ENCODE measurements around the gene PPP2R5C.
"Not testable (repeated sequence)": the region's sequence is repeated elsewhere in the genome, so short reads cannot be mapped to it uniquely, and the experiment has no call there.

PPP2R5C gene

DNA sequence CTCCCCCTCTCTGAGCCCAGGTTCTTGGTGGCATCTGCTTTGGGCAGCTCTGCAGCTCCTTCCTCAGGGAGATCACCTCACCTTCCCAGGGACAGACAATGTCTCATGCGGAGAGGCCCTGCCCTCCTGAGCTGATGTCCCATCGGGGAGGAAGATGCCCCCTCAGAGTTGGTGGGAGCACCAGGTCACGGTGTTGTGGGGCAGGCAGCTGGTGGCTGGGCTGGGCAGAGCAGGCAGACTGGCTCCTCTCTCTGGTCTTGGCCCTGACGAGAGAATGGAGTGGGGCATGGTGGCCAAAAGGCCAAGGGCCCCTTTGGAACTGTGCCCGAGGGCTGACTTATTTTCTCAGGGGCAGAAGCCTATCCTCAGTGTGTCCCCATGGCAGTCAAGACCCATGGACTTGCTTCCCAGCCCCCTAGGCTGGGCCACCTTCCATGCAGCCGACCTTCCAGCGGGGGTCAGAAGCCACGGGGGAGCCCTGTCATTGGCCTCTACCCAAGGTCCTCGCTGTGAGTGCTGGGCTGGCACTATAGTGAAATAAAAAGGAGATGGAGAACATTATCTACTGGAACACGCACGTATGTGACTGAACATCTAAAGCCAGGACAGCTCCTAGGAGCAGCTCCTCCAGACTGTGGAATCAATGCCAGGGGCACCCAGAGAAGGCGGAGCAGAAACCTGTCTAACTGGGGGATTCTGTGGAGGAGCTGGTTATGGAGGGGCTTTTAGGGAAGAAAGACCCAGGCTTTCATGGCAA lies 21.9 kb downstream of the PPP2R5C start:
- DNase-seq: no peak

DNA sequence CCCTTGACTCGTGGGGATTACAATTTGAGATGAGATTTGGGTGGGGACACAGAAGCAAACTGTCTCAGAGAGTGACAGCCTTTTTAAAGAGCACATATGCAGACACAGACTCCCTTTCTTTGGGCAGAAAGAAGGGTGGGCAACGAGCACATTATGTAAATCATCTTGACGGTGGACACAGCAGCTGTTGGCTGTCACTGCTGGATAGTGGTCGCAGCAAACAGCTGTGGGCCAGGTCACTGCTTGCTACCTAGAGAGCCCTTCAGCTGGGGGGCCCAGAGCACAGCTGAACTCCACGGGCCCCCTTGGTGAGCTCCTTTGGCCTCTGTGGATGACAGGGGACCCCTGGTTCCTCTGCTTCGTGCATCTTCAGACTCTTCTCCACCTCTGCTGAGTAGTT lies 23.1 kb downstream of the PPP2R5C start:
- DNase-seq: no peak

DNA sequence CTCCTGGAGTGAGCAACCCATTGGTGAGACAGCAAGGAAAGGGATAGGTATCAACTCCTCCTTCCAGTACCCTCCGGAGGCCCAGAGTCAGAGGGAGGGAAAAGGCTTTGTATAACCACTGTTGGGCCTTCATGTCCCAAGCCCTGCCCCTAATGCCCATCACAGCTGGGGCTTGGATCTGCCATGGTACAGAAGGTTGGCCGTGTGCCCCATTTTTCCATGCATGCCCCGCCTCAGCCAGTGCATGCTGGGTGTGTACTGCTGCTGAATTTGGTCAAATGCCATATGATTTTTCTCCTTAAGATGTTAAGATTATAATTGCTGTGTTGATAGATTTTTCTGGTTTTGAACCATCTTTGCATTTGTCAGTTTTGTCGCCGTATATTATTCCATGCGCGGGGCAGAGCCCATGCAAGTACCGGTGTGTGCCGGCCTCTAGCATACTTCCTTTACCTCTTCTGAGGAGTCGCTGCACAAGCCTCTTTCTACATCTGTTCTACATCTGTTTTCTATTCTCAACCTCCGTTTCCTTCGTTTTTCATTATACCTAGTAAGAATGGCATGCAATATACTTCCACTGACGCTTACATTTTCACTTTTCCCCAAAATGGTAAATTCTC lies 26.6 kb downstream of the PPP2R5C start:
- no peak for DNase-seq

DNA sequence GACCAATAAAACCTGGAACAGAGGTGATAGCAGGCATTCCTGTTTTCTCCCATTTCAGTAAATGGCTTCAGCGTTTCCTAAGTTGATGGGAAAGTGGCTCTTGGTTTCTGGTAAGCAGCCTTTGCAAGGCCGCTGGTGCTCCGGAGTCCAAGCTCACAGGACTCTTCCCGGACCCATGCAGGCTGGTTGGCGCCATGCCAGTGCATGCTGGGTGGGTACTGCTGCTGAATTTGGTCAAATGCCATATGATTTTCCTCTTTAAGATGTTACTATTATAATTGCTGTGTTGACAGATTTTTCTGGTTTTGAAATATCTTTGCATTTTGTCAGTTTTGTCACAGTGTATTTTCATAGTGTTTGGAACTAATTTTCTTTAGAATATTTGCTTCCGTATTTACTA lies 27.7 kb downstream of the PPP2R5C start:
- DNase-seq: no peak

DNA sequence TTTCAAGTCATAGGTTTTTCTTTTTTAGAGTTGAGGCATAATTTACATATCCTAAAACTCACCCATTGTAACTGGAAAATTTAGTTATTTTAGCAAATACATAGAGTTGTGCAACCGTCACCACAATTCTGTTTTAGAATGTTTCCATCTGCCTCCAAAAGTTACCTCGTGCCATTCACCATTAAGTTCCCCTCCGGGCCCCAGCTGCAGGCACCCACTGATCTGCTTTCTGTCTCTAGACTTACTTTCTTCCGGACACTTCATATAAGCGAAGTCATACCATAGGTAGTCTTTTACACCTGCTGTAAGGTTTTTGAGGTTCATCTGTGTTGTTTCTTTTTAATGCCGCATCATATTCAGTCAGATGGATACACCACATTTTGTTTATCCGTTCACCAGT lies 28.7 kb downstream of the PPP2R5C start:
- no peak for DNase-seq

DNA sequence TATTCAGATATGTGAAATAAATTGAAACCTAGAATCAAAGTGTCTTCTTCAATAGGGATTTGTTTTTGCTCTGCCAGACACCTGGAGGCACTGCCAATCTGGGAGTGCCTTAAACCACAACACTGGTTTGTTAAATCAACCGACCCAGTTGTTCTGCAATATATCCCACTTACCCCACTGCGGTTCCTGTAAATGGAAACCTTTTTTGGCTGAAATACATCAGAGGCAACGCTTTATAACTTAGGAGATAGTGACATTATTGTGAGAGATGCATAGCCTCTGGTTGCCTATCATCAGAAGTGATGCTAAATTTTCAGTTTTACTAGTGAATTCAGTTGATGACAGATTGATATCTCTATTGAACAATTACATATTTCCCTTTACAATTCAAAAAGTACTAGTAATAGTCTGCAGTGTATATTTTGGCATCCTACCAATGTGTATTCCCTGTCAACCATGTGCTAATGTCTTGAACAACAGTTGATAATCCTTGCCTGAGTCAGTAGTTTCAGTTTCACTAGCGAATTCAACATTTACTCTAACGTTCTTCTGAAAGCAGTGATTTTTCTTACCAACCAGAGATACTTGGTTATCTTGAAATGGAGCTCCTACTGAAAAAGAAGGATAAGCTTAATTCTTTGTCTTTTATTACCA lies 30.5 kb downstream of the PPP2R5C start:
- no peak for DNase-seq

DNA sequence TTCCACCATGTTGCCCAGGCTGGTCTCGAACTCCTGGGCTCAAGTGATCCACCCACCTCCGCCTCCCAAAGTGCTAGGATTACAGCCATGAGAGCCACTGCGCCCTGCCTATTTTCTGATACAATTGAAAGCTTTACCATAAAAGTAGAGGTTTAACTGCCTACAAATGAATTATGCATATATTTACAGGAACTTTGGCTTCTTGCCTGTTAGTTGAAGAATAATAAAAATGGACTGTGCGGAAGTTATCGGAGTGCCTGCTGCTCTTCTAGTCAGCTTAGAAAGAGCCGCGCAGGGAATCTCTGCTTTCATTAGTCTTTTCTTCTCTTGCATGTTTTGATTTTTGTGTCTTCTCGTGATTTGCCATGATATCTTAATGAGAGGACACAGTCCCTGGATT lies 34.5 kb downstream of the PPP2R5C start:
- no peak for DNase-seq

DNA sequence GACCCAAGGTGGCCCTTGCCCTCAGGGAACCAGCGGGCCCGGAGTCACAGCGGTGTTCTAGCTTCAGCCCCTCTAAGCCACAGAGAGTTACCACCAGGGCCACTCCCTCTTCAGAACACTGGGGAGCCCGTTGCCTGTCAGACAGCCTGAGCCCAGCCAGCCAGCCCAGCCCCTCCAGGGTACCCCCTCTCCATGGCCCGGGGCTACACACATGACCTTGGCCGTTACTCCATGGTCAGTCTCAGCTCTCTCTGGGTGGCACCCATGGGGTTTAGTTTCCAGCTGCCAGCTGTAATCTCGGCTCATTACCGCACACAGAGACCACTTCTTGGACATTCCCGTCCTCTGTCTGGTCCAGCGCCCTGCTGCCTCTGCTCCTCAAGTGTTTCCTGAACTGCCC lies 35.0 kb downstream of the PPP2R5C start:
- DNase-seq: no peak

DNA sequence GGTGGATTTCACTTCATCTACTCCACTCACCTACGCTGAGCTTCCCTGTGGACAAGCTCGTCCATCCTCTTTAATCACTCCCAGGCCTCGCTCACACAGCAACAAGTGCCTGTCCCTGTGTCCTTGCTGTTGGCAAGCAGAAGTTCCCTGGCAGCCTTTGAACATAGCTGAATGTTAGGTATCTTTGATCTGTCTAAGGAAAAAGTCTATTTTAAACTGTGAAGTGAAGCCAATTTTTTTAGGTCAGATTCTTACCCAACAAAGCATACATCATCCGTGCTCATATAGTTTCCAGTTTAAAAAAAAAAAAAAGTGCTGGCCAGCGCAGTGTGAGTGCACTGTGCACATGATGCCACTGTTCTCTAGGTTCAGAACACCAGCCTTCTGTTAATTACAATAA lies 36.3 kb downstream of the PPP2R5C start:
- DNase-seq: no peak

DNA sequence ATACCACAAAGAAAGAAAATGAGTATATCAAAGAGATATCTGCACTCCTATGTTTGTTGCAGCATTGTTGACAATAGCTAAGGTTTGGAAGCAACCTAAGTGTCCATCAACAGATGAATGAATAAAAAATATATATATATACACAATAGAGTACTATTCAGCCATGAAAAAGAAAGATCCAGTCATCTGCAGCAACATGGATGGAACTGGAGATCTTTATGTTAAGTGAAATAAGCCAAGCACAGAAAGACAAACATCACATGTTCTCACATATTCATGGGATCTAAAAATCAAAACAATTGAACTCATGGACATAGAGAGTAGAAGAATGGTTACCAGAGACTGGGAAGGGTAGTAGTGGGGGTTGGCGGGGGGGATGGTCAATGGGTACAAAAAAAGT lies 42.9 kb downstream of the PPP2R5C start:
- not testable (repeated sequence) for DNase-seq

DNA sequence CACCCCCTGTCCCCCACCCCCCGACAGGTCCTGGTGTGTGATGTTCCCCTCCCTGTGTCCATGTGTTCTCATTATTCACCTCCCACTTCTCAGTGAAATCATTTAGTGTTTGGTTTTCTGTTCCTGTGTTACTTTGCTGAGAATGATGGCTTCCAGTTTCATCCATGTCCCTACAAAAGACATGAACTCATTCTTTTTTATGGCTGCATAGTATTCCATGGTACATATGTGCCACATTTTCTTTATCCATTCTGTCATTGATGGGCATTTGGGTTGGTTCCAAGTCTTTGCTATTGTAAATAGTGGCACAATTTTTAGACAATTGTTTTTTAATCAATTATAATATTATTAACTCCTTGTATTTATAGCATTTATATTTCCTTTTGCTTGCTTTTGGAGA lies 44.7 kb downstream of the PPP2R5C start:
- DNase-seq: not testable (repeated sequence)

DNA sequence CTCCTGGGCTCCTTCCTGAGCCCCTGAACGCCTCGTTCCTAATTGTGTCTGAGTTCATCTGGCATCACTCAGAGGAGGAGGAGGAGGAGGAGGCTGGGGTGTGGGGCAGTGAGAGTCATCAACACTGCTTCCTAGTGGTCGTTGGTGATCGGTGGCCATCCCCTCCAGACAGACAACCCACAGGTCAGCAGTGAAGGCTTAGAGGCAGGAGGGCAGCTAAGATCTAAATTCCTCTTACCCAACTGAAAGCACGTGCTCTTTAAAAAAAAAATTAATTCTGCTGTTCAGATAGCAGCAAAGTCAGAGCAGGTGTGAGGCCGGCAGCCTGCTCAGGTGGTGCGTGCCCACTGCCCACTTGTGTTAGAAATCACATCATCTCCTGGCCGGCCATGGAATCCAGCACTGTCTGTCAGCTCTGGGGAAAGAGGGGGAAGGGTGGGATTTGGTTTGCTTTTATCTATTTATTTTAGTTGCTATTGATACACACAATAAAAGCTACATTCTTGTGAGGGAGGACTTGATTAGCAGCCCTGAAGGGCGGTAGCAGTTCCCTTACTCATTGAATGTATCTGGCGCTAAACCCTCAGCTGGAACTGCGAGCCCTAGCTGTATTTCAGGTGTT lies 46.6 kb downstream of the PPP2R5C start:
- DNase-seq: no peak

DNA sequence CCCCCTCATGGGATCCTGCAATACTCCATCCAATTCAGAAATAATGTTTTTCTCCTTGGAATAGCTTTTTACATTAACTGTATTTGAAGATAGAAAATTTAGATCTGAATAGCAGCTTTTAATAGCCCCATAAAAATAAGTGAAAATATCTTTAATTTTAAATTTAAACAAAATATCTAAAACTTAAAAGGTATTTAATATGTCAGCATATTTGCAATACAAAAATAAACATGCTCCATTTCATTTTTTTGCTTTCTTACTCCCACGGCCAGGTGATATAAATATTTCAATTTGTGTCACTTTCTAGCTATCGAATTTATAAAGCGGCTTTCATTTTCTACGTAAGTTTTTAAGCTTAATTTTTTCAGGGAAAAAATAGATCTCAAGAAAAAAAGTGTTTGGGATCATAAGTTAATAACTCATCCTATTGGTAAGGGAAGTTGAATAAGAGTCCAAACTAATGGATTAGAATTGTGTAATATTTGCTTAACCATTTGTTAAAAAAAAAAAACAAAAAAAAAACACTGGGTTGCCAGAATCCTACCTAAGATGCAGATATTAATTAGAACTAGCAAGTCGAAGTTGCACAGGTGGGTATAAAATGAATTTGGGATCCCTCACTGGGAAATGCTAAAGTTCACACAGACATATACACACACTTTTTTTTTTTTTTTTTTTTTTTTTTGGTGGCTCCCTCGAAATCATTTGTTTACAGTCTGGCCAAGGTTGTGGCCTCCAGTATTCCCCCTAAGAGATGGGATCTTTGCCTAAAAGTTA lies 47.6 kb downstream of the PPP2R5C start:
- DNase-seq: no peak

DNA sequence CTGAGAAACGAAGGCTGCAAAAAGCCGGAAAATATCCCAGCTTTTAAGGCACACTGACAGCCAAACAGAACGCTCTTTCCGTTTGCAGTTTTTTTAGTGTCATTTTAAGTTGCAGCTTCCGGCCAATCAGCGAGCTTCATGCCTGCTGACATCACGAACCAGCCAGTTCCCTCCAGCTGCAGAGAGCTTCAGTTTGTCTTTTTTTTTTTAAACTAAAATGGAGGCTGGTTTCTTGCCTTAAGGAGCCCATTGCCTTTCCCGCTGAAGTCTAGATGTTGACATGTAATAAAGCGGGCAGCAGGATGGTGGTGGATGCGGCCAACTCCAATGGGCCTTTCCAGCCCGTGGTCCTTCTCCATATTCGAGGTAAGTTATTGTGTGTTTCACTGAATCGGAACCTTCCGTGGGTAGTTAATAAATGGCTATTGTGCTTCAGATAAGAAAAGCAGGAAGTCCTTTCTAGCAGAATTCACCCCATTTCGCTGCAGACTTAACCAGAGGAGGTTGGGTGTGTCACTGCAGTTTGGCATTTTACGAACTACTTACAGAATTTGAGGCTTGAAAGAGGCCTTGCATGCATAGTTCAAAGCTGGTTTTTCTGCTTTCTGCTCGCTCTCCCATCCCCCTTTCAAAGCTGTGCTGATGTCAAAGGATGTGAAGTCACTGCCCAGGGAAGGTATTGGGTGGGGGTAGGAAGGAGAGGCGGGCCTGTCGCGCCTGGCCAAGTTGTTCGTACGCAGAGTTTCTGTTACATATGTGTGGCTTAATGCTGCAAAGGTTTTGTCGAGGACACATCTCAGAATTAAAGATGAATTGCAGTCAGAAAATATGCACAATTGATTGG lies 48.4 kb downstream of the PPP2R5C start:
- DNase-seq: peak; percentile 84

DNA sequence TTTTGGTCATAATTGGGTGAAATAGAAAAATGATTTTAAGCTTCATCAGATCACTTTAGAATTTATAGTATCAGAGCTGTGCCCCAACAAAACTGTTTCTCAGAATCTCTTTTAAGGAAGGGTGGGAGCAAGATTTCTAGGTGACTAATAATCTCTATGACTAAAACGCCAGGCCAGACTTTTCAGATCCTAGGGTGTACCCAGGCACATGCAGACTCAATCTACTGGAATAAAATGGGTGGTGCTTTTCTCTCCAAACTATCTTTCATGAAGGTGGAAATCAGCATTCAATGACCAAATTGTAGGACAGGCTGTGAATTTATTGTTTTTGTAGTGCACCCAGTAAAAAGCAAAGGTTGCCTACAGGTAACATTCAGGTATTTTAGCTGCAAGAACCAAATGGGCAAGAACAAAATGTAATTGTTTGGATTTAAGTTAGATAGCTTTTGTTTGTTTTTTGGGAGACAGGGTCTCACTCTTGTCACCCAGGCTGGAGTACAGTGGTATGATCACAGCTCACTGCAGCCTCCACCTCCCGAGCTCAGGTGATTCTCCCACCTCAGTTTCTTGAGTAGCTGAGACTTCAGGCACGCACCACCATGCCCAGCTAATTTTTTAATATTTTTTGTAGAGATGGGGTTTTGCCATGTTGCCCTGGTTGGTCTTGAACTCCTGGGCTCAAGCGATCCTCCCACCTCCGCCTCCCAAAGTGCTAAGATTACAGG lies 49.5 kb downstream of the PPP2R5C start:
- no peak for DNase-seq

DNA sequence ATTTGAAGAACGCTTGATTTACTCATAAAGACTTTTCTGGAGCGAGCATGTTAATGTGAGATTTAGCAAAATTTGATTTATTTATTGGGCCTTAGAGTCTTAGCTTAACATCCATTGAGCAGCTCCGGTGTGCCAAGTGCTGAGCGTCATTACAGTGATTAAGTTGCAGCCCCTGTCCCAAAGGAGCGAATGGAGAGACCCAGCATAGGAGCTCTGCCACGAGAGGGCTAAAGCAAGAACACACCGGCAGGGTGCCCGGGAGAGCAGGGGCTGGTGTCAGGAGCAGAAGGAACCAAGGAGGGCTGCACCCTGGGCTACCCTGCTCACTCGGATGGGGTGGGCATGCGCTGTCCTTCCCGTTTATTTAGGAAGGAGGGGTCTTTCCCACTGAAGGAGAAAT lies 50.6 kb downstream of the PPP2R5C start:
- no peak for DNase-seq

DNA sequence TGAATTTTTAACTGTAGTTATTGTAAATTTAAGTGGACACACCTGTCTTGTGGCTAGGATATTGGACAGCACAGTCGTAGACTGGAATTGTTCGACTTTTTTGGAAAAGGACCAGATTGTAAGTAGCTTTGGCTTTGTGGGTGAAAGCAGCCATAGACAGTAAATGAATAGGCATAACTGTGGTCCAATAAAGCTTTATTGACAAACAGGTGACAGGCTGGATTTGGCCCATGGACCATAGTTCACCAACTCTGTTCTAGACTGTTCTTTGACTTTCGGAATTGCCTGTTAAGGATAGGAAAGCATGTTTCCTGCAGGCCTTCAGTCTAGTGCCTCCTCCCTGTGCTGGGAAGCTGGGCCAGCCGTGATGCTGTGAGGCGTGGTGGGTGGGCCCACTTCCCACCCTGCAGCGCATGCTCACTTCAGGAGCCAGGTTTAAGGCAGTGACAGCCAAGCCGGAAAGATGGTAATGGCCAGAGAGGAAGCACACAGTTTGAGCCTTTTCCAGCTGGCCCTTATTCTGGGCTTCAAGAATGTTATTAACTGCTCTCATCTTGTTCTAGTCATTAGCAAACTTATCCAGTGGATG lies 51.8 kb downstream of the PPP2R5C start:
- DNase-seq: no peak

DNA sequence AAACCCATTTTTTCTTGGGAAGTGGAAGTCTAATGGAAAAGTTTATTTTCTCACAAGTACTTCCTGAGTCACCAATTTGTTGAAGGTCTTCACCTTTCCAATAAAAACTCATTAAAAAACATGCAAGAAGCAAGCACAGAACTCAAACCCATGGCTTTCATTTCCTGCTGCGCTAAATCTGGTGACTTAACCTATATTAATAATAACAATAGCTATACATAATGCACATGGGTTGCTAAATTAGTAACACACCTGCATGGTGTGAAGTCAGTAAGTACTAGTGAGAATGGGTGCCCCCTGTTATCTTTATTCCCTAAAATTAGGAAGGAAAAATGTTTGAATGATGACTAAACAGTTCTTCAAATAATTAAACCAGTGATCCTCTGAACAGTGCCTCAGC lies 52.3 kb downstream of the PPP2R5C start:
- DNase-seq: no peak

DNA sequence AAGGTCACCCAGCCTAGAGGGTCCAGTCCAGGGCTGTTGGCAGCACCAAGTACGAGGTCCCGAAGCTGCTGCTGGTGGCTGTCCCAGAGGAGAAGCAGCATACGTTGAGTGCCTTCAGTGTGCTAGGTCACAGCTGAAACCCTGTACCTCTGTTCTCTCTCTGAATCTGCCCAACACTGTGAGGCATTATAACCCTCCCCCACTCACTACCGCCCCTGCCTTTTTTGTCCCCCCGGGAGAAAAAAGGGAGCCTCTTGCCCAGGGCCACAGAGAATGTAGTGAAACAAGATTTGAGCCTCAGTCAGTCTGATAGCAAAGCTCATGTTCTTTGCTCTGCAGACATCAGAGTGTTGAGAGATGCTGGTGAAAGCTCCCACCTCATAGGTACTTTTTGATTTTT lies 53.4 kb downstream of the PPP2R5C start:
- no peak for DNase-seq

DNA sequence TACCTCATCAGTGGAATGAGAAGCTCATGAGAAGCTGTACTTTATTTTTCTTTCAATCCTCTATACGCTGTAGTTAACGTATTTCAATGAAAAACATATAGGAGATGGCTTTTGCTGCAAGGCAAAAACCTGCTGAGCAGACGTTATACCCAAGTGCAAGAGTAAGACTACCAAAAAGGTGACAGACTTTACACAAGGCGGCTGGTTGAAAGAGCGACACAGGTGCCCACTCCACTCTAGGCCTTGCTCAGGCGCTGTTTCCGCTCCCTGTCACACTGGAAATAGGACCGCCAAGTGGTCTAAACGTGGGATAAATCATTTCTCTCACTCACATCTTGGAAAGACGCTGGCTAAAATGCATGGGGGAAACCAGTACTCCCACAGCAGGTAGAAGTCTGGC lies 54.5 kb downstream of the PPP2R5C start:
- DNase-seq: no peak

DNA sequence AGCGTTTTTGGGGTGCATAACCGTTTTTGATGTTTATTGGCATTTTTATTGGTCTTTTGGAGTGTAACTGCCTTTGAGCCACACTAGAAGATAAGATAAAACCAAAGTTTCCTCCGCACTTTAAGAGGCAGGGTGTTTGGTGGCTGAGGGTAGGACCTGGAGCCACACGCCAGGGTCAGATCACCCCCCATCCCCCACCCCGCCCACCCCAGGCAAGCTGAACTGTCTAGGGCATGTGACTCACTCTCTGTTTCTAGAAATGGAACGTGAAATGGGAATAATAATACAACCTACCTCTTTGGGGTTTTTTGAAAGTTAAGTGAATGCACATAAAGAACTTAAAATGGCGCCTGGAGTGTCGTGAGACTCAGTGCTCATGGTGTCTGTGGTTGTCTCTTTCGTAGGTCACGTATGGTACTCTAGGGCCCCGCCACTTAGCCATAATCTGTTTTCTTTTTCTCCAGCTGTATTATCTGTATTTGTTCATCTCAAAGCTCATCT lies 56.0 kb downstream of the PPP2R5C start:
- DNase-seq: no peak
